ENCODE data around the gene NHLRC3. TPM values are rescaled to one million over a fixed set of nuclear protein-coding genes. Genes with fewer than 3 reads are reported as not detected.

NHLRC3 gene
- total and polyA plus RNA-seq, 9 of the 15 experiments (the other 6 are each of a cell fraction or from before 2014, with no cell fraction given): 5.5 to 15.3 (median 9.0) TPM

DNA sequence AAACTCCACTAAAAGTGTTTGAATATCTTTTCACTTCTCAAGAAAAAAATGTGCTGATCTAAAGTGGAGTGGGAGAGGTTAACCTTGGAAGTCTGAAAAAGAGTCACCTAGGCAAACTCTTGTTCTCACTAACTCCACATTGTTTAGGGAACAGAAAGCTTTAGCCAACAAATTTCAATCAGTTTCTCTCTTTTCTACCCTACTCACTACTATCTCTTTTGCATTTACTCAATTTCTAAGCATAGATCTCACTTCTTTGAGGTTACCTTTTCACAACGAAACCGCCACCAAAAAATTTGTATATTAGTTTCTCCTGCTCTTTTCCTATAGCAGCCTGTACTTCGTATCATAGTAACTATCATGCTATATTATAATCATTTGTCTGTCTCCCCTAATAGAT lies 6.3 kb downstream of the NHLRC3 start:
- H3K36me3 ChIP-seq (ENCODE audit: control insufficient read depth, insufficient read depth, low read length): peaks cover 14% of the 10 kb centered on the region
- no peak overlapping the region for H3K4me3 ChIP-seq
- H3K27ac ChIP-seq (ENCODE audit: extremely low read depth, low read depth, low read length): no peak overlapping the region
- no peaks in the 10 kb centered on the region for H3K9me3 ChIP-seq (replicated peaks; ENCODE audit: control insufficient read depth, insufficient read depth, low read depth, low read length)
- no peaks in the 10 kb centered on the region for H4K20me1 ChIP-seq (replicated peaks; ENCODE audit: control insufficient read depth, insufficient read depth, low read length)
- in situ Hi-C loops (cut with MboI) (no loop called here), intact Hi-C loops (cut with micrococcal nuclease) (no loop called here)
- no peak overlapping the region for H2AFZ ChIP-seq (ENCODE audit: low read depth, low read length)
- ATAC-seq (no peak), FAIRE-seq (no peak), DNase-seq (ENCODE audit: extremely low read depth in 1 of 4, low spot score in 3 of 4) (no peak)
- CTCF ChIA-PET (ENCODE audit: low intra/inter-chr PET ratio): no interaction called here
- peaks cover 10% of the 10 kb centered on the region for H3K79me2 ChIP-seq (ENCODE audit: control insufficient read depth, insufficient read depth, low read length)
- H3K9me1 ChIP-seq (ENCODE audit: control insufficient read depth, insufficient read depth, low read length): no peaks in the 10 kb centered on the region
- peaks cover 4 to 6% of the 10 kb centered on the region in 2 experiments; a peak in 3 of 5 replicates for H3K4me1 ChIP-seq (replicated peaks in 1 of 2; ENCODE audit: control insufficient read depth in 2 of 2, insufficient read depth in 2 of 2, low read length in 2 of 2)
- 62% methylated on average over 3 of the region's 3 CpGs for WGBS (ENCODE audit: insufficient coverage, low coverage, missing lambda C conversion rate)
- no TSS peak for BruUV-seq (replicated peaks)
- H3K9ac ChIP-seq (ENCODE audit: insufficient read depth in 1 of 2, low read depth in 2 of 2, low read length in 2 of 2): no peak overlapping the region
- no peak overlapping the region for H3K4me2 ChIP-seq (ENCODE audit: insufficient read depth, low read length)
- POLR2A ChIA-PET: no interaction called here
- no peaks in the 10 kb centered on the region for H3K27me3 ChIP-seq (ENCODE audit: control insufficient read depth in 2 of 2, insufficient read depth in 2 of 2, low read length in 2 of 2)
- TF ChIP-seq ZNF263 (CRISPR knock-in tag; IDR thresholded peaks at IDR 0.05; ENCODE audit: borderline replicate concordance) (no peak), MCM3 (IDR thresholded peaks at IDR 0.05) (no peak), MCM2 (IDR thresholded peaks at IDR 0.05; ENCODE audit: low read depth) (no peak)
- TF ChIP-seq, protein P1, sequence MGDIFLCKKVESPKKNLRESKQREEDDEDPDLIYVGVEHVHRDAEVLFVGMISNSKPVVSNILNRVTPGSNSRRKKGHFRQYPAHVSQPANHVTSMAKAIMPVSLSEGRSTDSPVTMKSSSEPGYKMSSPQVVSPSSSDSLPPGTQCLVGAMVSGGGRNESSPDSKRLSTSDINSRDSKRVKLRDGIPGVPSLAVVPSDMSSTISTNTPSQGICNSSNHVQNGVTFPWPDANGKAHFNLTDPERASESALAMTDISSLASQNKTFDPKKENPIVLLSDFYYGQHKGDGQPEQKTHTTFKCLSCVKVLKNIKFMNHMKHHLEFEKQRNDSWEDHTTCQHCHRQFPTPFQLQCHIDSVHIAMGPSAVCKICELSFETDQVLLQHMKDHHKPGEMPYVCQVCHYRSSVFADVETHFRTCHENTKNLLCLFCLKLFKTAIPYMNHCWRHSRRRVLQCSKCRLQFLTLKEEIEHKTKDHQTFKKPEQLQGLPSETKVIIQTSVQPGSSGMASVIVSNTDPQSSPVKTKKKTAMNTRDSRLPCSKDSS (IDR thresholded peaks at IDR 0.05; ENCODE audit: low read depth, partially characterized antibody): no peak

DNA sequence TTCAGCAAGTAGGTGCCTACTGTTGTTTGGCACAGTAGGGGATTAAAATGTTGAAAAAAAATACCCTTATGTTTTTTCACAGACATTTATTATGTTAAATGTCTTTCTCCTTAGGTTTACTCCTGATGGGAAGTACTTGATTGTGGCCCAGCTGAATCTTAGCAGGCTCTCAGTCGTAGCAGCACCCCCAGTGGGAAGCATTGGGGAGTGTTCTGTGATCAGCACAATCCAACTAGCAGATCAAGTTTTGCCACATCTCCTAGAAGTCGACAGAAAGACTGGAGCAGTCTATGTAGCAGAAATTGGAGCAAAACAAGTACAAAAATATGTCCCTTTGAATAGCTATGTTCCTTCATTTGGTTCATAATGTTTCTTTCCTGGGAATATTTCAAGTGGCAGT lies 9.3 kb downstream of the NHLRC3 start:
- Histone ChIP-seq H3K27ac (ENCODE audit: extremely low read depth, low read depth, low read length) (no peak overlapping the region), H3K4me1 (replicated peaks in 1 of 2; ENCODE audit: control insufficient read depth in 2 of 2, insufficient read depth in 2 of 2, low read length in 2 of 2) (no peaks in the 10 kb centered on the region), H3K9me3 (replicated peaks; ENCODE audit: control insufficient read depth, insufficient read depth, low read depth, low read length) (no peaks in the 10 kb centered on the region), H3K4me2 (ENCODE audit: insufficient read depth, low read length) (no peak overlapping the region), H3K27me3 (ENCODE audit: control insufficient read depth in 2 of 2, insufficient read depth in 2 of 2, low read length in 2 of 2) (no peaks in the 10 kb centered on the region), H2AFZ (ENCODE audit: low read depth, low read length) (no peak overlapping the region), H3K79me2 (ENCODE audit: control insufficient read depth, insufficient read depth, low read length) (no peaks in the 10 kb centered on the region), H3K9me1 (ENCODE audit: control insufficient read depth, insufficient read depth, low read length) (no peaks in the 10 kb centered on the region), H3K4me3 (no peak overlapping the region), H4K20me1 (replicated peaks; ENCODE audit: control insufficient read depth, insufficient read depth, low read length) (no peaks in the 10 kb centered on the region), H3K36me3 (ENCODE audit: control insufficient read depth, insufficient read depth, low read length) (peaks cover 12% of the 10 kb centered on the region), H3K9ac (ENCODE audit: insufficient read depth in 1 of 2, low read depth in 2 of 2, low read length in 2 of 2) (no peak overlapping the region)
- TF ChIP-seq, protein P2, sequence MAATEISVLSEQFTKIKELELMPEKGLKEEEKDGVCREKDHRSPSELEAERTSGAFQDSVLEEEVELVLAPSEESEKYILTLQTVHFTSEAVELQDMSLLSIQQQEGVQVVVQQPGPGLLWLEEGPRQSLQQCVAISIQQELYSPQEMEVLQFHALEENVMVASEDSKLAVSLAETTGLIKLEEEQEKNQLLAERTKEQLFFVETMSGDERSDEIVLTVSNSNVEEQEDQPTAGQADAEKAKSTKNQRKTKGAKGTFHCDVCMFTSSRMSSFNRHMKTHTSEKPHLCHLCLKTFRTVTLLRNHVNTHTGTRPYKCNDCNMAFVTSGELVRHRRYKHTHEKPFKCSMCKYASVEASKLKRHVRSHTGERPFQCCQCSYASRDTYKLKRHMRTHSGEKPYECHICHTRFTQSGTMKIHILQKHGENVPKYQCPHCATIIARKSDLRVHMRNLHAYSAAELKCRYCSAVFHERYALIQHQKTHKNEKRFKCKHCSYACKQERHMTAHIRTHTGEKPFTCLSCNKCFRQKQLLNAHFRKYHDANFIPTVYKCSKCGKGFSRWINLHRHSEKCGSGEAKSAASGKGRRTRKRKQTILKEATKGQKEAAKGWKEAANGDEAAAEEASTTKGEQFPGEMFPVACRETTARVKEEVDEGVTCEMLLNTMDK (IDR thresholded peaks at IDR 0.05; ENCODE audit: borderline replicate concordance, insufficient read depth, low read depth, low read length, poor library complexity, severe bottlenecking): peak; percentile 3
- no peak for TF ChIP-seq HNRNPL (IDR thresholded peaks at IDR 0.05; ENCODE audit: low read depth, low read length)
- TF ChIP-seq NR3C1 (CRISPR knock-in tag; IDR thresholded peaks at IDR 0.05): no peak
- TF ChIP-seq, protein P3, sequence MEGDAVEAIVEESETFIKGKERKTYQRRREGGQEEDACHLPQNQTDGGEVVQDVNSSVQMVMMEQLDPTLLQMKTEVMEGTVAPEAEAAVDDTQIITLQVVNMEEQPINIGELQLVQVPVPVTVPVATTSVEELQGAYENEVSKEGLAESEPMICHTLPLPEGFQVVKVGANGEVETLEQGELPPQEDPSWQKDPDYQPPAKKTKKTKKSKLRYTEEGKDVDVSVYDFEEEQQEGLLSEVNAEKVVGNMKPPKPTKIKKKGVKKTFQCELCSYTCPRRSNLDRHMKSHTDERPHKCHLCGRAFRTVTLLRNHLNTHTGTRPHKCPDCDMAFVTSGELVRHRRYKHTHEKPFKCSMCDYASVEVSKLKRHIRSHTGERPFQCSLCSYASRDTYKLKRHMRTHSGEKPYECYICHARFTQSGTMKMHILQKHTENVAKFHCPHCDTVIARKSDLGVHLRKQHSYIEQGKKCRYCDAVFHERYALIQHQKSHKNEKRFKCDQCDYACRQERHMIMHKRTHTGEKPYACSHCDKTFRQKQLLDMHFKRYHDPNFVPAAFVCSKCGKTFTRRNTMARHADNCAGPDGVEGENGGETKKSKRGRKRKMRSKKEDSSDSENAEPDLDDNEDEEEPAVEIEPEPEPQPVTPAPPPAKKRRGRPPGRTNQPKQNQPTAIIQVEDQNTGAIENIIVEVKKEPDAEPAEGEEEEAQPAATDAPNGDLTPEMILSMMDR (IDR thresholded peaks at IDR 0.05 in 2 of 3, conservative IDR thresholded peaks at IDR 0.05 in 1 of 3; ENCODE audit: insufficient read depth in 2 of 3, low read depth in 1 of 3, low read length in 3 of 3): peak in 1 of 3 experiments; percentile 11; a peak in 1 of 6 replicates
- peak in 3 of 4 experiments; percentile 13 to 27 (median 14) for DNase-seq (ENCODE audit: extremely low read depth in 1 of 4, low spot score in 3 of 4)
- in situ Hi-C loops (cut with MboI) (no loop called here), intact Hi-C loops (cut with micrococcal nuclease) (no loop called here)
- ATAC-seq: peak; percentile 84
- 21% methylated on average over 2 of the region's 2 CpGs for WGBS (ENCODE audit: insufficient coverage, low coverage, missing lambda C conversion rate)
- CTCF ChIA-PET (ENCODE audit: low intra/inter-chr PET ratio): no interaction called here
- BruUV-seq (replicated peaks): no TSS peak
- POLR2A ChIA-PET: interaction anchor here (1.1 kb wide), 1 partner anchor 9 kb away, joined by 3 read pairs; the partner anchor contains the start of genes NHLRC3 and PROSER1
- no peak for FAIRE-seq
